Kidney (tissue), 14 donors: ENCODE data around the gene ABHD2. TPM values are rescaled to one million over a fixed set of nuclear protein-coding genes. Genes with fewer than 3 reads are reported as not detected.

ENCODE experiments used
- DNase-seq, 5 donors: peaks; one replicate each; pipeline ENCODE4 v3.0.0-alpha.2; 2013 to 2020
- FAIRE-seq: peaks from 2 replicates; lab custom pipeline; 2012; peaks lifted over from hg19 to GRCh38; lab: Jason Lieb, UNC
- H3K27ac ChIP-seq, 2 donors: one replicate each; pipeline ENCODE4 v1.7.0; 2013; ENCODE audit warnings: low read depth in 2 of 2, low read length in 2 of 2, inconsistent platforms in 1 of 2
- H3K27me3 ChIP-seq: one replicate; pipeline ENCODE4 v1.7.1; 2013; ENCODE audit warnings: low read length, inconsistent platforms; ENCODE audit not compliant: control insufficient read depth, insufficient read depth
- H3K36me3 ChIP-seq, 3 donors: one replicate each; pipeline versions ENCODE4 v1.7.0 to v1.7.1; 2013; ENCODE audit warnings: low read length in 3 of 3, control low read depth in 1 of 3, inconsistent platforms in 1 of 3; ENCODE audit not compliant: insufficient read depth in 3 of 3, control insufficient read depth in 2 of 3
- H3K4me1 ChIP-seq, 3 donors: one replicate each; pipeline versions ENCODE4 v1.7.0 to v1.7.1; 2013; ENCODE audit warnings: low read length in 3 of 3, inconsistent platforms in 1 of 3, low read depth in 1 of 3; ENCODE audit not compliant: control insufficient read depth in 2 of 3, insufficient read depth in 2 of 3
- H3K4me3 ChIP-seq, 3 donors: one replicate each; pipeline versions ENCODE4 v1.7.0 to v1.8.1; 2013; ENCODE audit warnings: low read length in 3 of 3, control low read depth in 1 of 3, inconsistent platforms in 1 of 3
- H3K9ac ChIP-seq, 3 donors: one replicate each; pipeline versions ENCODE4 v1.7.0 to v1.7.1; 2013; ENCODE audit warnings: low read length in 3 of 3, control low read depth in 1 of 3, inconsistent platforms in 1 of 3
- H3K9me3 ChIP-seq, 3 donors: one replicate each; pipeline versions ENCODE4 v1.7.0 to v1.7.1; 2013; ENCODE audit warnings: low read length in 3 of 3, control low read depth in 1 of 3, inconsistent platforms in 1 of 3; ENCODE audit not compliant: control insufficient read depth in 2 of 3, insufficient read depth in 1 of 3
- intact Hi-C: fragments of 100-400 bp; cut with DNase I; formaldehyde crosslinking; loops from one replicate; pipeline ENCODE4 v1.11.1; 2022
- polyA plus RNA-seq: library from polyadenylated mRNA; stranded (reverse); fragments of 350-450 nt; fragmentation: Illumina TruSeq; extraction: RNeasy Lipid Tissue Mini Kit (QIAGEN cat#74804); gene quantifications from one replicate; pipeline ENCODE4 v1.2.3, GENCODE V29; 2014; ENCODE audit warnings: low read depth, low replicate concordance; ENCODE audit not compliant: insufficient read depth
- total RNA-seq: library from RNA; stranded (reverse); fragmentation: NEBNext Ultra II Directional; extraction: Animal tissue kit (Norgen Biotek cat#: 25700); gene quantifications from one replicate; pipeline ENCODE4 v1.2.1, GENCODE V29; 2021
- TF ChIP-seq, protein P1 (sequence below): IDR thresholded peaks from 3 replicates; pipeline ENCODE4 v1.5.1; 2012; ENCODE audit warnings: mild to moderate bottlenecking, moderate library complexity, borderline replicate concordance; ENCODE audit not compliant: insufficient read depth; ENCODE audit errors: extremely low read depth
- donor health status: control.
- donor health status: control.
- donor health status: control.
- donor health status: control.
- donor health status: control.
- donor health status: DM: yes; HTN: yes; CAD: no.
- donor health status: Normal renal cell carcinoma (clear cell type).

Gene ABHD2
- total and polyA plus RNA-seq, 2 donors from 2014 or later, result 13.3 to 123 TPM

DNA sequence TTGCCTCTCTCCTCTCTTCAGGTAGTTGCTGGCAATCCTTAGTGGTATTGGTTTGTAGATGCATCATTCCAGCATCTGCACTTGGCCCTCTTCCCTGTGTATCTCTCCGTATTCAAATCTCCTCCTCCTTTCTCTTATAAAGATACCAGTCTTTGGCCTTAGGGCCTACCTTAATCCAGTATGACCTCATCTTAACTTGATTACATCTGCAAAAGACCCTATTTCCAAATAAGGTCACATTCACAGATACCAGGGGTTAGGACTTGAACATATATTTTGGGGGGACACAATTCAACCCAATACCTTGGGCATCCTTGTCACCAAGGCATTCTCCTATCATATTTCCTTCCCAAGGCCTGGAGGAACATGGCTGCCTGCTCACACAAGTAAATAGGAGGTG lies 22.0 kb upstream of the ABHD2 start:
- no peak overlapping the region for H3K27ac ChIP-seq
- no peak overlapping the region for H3K4me3 ChIP-seq
- intact Hi-C loops, result no loop called here
- FAIRE-seq (no peak), DNase-seq (no peak)
- H3K27me3 ChIP-seq, result no peaks in the 10 kb centered on the region
- TF ChIP-seq, protein P1, sequence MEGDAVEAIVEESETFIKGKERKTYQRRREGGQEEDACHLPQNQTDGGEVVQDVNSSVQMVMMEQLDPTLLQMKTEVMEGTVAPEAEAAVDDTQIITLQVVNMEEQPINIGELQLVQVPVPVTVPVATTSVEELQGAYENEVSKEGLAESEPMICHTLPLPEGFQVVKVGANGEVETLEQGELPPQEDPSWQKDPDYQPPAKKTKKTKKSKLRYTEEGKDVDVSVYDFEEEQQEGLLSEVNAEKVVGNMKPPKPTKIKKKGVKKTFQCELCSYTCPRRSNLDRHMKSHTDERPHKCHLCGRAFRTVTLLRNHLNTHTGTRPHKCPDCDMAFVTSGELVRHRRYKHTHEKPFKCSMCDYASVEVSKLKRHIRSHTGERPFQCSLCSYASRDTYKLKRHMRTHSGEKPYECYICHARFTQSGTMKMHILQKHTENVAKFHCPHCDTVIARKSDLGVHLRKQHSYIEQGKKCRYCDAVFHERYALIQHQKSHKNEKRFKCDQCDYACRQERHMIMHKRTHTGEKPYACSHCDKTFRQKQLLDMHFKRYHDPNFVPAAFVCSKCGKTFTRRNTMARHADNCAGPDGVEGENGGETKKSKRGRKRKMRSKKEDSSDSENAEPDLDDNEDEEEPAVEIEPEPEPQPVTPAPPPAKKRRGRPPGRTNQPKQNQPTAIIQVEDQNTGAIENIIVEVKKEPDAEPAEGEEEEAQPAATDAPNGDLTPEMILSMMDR, result no peak
- H3K4me1 ChIP-seq, result no peaks in the 10 kb centered on the region
- peaks cover 0 to 16% (median 0%) of the 10 kb centered on the region in 3 donors for H3K9me3 ChIP-seq
- no peak overlapping the region for H3K9ac ChIP-seq
- H3K36me3 ChIP-seq, result no peaks in the 10 kb centered on the region

DNA sequence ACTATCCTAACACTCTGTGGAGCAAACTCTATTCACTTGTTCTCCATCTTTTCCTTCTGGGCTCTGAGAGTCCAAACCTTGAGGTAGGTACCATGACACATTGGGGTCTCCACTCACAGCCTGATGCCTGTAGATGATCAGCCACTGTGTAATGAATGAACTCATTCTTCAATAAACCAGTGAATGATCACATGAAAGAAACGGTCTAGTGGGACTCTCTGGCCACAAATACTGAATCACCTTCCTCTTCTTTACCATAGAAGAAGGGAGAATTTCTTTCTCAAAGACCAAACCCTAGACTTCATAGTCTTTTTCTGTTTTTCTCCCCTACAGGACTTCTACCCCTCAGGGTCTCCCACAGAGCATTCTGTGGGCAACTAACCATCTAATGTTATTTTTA lies 20.5 kb upstream of the ABHD2 start:
- DNase-seq (no peak), FAIRE-seq (no peak)
- no peak overlapping the region for H3K4me3 ChIP-seq
- H3K9ac ChIP-seq, result no peak overlapping the region
- no peaks in the 10 kb centered on the region for H3K36me3 ChIP-seq
- H3K27ac ChIP-seq, result no peak overlapping the region
- H3K27me3 ChIP-seq, result no peaks in the 10 kb centered on the region
- H3K9me3 ChIP-seq, result peaks cover 0 to 16% (median 0%) of the 10 kb centered on the region in 3 donors
- intact Hi-C loops, result no loop called here
- no peaks in the 10 kb centered on the region for H3K4me1 ChIP-seq
- TF ChIP-seq, protein P1, result no peak

DNA sequence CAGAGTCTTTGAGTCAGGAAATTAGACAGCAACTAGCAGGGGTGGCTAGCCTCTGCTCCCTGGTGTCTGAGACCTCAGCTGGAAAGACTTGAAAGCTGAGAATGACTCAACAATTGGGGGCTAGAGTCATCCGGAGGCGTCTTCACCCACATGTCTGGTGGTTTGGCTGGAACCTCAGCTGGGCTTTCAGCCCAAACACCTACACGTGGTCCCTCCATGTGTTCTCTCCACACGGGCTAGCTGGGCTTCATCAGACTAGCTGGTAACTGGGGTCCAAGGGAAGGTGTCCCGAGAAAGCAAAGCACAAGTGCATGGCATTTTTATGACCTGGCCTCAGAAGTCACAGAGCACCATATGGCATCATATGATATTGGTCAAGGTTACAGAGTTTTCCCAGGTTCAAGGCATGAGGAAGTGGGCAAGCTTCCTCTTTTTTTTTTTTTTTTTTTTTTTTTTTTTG lies 19.9 kb upstream of the ABHD2 start:
- no peak overlapping the region for H3K9ac ChIP-seq
- peaks cover 0 to 16% (median 0%) of the 10 kb centered on the region in 3 donors for H3K9me3 ChIP-seq
- no peaks in the 10 kb centered on the region for H3K36me3 ChIP-seq
- DNase-seq, result no peak
- TF ChIP-seq, protein P1, result no peak
- intact Hi-C loops, result no loop called here
- no peak for FAIRE-seq
- no peaks in the 10 kb centered on the region for H3K27me3 ChIP-seq
- H3K27ac ChIP-seq, result no peak overlapping the region
- no peak overlapping the region for H3K4me3 ChIP-seq
- no peaks in the 10 kb centered on the region for H3K4me1 ChIP-seq
